DND-41 (cell line): ENCODE measurements around the gene IP6K3.

Experiments
- EZH2 ChIP-seq: IDR thresholded peaks from 3 replicates; pipeline ENCODE4 v1.6.1; 2012; ENCODE audit warnings: borderline replicate concordance, low read depth, mild to moderate bottlenecking, moderate library complexity, low read length, inconsistent platforms; ENCODE audit not compliant: severe bottlenecking
- TF ChIP-seq, protein P1 (sequence below): IDR thresholded peaks from 2 replicates; pipeline ENCODE4 v1.5.1; 2012; ENCODE audit warnings: borderline replicate concordance, low read length, moderate library complexity, mild to moderate bottlenecking; ENCODE audit not compliant: poor library complexity, severe bottlenecking; ENCODE audit errors: extremely low read depth

DNA sequence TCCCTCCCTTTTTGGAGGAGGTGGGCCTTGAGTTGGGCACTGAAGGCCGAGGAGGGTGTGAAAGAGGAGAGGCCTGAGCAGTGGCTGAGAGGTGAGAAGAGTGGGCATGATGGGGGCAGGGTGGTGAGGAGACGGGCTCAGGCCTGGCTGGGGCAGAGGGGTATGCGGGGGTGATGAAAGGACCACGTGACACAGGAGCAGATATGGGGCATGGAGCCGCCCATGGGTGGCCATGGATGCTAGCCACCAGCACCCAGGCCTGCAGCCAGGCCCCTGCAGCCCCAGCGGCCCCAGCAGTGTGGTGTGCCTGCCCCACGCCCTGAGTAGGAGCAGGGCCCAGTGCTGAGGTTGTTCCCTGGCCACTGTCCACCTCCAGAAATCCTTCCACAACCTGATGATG, 61.7 kb downstream of the IP6K3 start:
- TF ChIP-seq, protein P1, sequence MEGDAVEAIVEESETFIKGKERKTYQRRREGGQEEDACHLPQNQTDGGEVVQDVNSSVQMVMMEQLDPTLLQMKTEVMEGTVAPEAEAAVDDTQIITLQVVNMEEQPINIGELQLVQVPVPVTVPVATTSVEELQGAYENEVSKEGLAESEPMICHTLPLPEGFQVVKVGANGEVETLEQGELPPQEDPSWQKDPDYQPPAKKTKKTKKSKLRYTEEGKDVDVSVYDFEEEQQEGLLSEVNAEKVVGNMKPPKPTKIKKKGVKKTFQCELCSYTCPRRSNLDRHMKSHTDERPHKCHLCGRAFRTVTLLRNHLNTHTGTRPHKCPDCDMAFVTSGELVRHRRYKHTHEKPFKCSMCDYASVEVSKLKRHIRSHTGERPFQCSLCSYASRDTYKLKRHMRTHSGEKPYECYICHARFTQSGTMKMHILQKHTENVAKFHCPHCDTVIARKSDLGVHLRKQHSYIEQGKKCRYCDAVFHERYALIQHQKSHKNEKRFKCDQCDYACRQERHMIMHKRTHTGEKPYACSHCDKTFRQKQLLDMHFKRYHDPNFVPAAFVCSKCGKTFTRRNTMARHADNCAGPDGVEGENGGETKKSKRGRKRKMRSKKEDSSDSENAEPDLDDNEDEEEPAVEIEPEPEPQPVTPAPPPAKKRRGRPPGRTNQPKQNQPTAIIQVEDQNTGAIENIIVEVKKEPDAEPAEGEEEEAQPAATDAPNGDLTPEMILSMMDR: no peak
- TF ChIP-seq EZH2: no peak
